ENCODE data around the gene DRGX. TPM values are rescaled to one million over a fixed set of nuclear protein-coding genes. Genes with fewer than 3 reads are reported as not detected.
A peak's percentile ranks its signal among the peaks of the same experiment; 100 is the strongest.

Gene DRGX
- total RNA-seq, 1 donor from 2014 or later: not detected

GRCh38 chr10:49407552-49408137 lies 11.8 kb upstream of the DRGX start:
- DNase-seq: peak; percentile 84

- no peak for DNase-seq
Measured at GRCh38 chr10:49407151-49407550, 11.3 kb upstream of the DRGX start.

GRCh38 chr10:49404321-49404878 lies 8.5 kb upstream of the DRGX start:
- DNase-seq: no peak

GRCh38 chr10:49403363-49403762 lies 7.5 kb upstream of the DRGX start:
- DNase-seq: no peak

- DNase-seq: no peak
Measured at GRCh38 chr10:49400365-49400764, 4.5 kb upstream of the DRGX start.

- DNase-seq: no peak
Measured at GRCh38 chr10:49398986-49399385, 3.1 kb upstream of the DRGX start.

- peak; percentile 64 for DNase-seq
Measured at GRCh38 chr10:49398000-49398861, 2.3 kb upstream of the DRGX start.

GRCh38 chr10:49397036-49397999 lies 1.4 kb upstream of the DRGX start:
- no peak for DNase-seq

- no peak for DNase-seq
Measured at GRCh38 chr10:49396666-49396999, 744 bp upstream of the DRGX start.

- DNase-seq: no peak
Measured at GRCh38 chr10:49394933-49395740, 752 bp downstream of the DRGX start.

- DNase-seq: no peak
Measured at GRCh38 chr10:49393757-49394156, 2.1 kb downstream of the DRGX start.

GRCh38 chr10:49393301-49393700 lies 2.6 kb downstream of the DRGX start:
- DNase-seq: no peak

- no peak for DNase-seq
Measured at GRCh38 chr10:49389361-49389933, 6.4 kb downstream of the DRGX start.

GRCh38 chr10:49388161-49388560 lies 7.7 kb downstream of the DRGX start:
- DNase-seq: no peak

GRCh38 chr10:49387071-49387470 lies 8.8 kb downstream of the DRGX start:
- DNase-seq: no peak

GRCh38 chr10:49385939-49386922 lies 9.7 kb downstream of the DRGX start:
- no peak for DNase-seq

- DNase-seq: no peak
Measured at GRCh38 chr10:49384268-49384953, 11.5 kb downstream of the DRGX start.

GRCh38 chr10:49383853-49384252 lies 12.0 kb downstream of the DRGX start:
- no peak for DNase-seq

GRCh38 chr10:49382826-49383225 lies 13.1 kb downstream of the DRGX start:
- no peak for DNase-seq

- no peak for DNase-seq
Measured at GRCh38 chr10:49382226-49382625, 13.7 kb downstream of the DRGX start.

Data from dermis blood vessel endothelial cell (primary cell).